GM19467 (cell line): ENCODE measurements around the gene TMEM8B.

ENCODE experiments used
- ATAC-seq: cut with Tn5 transposase; IDR thresholded peaks from one replicate; pipeline ENCODE4 v1.9.1; 2021; ENCODE audit warnings: mild to moderate bottlenecking, moderate library complexity; ENCODE audit not compliant: unreplicated experiment

The TMEM8B gene, protein sequence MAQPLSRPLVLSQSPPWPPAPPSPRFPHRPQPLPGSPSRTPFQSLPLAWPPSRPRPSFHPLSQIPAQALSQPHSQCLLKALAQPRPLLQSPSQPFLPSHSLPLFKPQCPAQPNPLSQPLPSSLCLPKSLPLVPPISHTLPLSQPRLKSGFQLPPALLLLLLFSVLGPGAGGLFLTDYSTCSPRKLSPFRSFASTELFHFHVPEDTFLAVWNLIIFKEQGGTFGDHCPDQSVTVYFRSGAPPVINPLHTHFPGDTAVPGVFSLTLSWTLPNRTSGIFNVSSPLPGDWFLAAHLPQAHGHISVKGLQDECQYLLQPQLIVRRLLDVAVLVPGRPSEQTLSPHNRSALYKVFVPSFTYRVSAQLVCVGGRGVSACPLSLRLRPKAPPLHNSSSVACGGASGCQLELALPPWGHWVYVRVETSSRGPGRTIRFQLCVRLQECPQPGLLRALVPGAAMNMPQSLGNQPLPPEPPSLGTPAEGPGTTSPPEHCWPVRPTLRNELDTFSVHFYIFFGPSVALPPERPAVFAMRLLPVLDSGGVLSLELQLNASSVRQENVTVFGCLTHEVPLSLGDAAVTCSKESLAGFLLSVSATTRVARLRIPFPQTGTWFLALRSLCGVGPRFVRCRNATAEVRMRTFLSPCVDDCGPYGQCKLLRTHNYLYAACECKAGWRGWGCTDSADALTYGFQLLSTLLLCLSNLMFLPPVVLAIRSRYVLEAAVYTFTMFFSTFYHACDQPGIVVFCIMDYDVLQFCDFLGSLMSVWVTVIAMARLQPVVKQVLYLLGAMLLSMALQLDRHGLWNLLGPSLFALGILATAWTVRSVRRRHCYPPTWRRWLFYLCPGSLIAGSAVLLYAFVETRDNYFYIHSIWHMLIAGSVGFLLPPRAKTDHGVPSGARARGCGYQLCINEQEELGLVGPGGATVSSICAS

GRCh38 chr9:35829084-35829763 lies at the start of gene TMEM8B:
Gene TMEM8B, plus strand, starts transcription at chr9:35829228. Its CDS starts 220 bp downstream, at chr9:35829448.
- peak; percentile 64 for ATAC-seq

DNA sequence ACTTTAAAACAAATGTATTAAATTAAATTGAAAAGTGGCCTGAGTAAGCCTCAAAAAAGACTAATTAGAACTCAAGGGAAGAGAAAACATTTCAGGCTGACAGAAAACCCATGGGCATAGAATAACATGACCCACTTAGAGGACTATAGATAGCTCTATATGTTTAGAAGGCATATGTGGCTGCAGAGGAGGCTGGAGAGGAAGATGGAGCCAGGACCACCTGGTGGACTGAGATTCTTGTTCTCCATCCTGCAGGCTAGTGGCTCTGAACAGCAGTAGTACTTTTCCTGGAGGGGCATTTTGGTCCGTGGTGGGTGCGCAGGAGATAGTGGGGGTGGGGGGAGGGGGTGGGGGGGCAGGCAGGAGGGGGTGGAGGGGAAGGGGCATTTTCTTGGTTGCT lies 48.0 kb upstream of the TMEM8B start:
- no peak for ATAC-seq

GRCh38 chr9:35783418-35783817 lies 45.6 kb upstream of the TMEM8B start:
- ATAC-seq = no peak

- no peak for ATAC-seq
These were observed 39.5 kb upstream of the TMEM8B start for GRCh38 chr9:35789541-35789940.

- ATAC-seq = no peak
These were observed 39.0 kb upstream of the TMEM8B start for GRCh38 chr9:35790025-35790384.

GRCh38 chr9:35790385-35791296 lies 38.4 kb upstream of the TMEM8B start:
- no peak for ATAC-seq

DNA sequence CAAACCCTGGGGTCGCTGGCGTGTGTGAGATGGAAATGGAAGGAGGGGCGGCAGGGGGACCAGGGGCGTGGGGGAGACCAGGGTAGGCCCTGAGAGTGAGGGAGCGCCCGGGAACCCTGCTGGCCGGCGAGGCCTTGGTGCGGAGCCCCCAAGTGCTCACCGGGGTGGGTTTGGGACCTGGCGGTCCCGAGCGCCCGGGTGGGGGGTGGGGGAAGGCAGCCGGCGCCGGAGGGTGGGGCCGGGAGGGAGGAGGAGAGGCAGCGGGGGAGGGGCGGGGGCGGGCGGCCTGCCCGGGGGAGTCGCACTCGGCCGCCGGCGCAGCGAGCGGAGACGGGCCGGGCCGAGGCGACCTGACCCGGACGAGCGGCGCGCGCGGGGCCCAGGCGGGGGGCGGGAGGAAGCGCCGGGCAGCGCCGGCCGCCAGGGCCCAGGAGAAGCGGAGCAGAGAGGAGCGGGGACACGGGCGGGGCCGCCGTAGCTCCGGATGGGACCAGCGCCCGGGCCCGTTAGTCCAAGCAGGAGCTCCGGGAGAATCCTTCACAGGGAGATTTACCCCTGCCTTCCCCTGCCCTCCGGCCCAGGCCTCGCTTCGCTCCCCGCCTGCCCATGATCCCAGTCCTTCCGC lies 37.6 kb upstream of the TMEM8B start, which contains the start of gene NPR2:
Gene NPR2 (plus strand): TSS at position 295 of the 625 bp plus-strand sequence. CDS start 818 bp downstream, outside the sequence.
- ATAC-seq = no peak

DNA sequence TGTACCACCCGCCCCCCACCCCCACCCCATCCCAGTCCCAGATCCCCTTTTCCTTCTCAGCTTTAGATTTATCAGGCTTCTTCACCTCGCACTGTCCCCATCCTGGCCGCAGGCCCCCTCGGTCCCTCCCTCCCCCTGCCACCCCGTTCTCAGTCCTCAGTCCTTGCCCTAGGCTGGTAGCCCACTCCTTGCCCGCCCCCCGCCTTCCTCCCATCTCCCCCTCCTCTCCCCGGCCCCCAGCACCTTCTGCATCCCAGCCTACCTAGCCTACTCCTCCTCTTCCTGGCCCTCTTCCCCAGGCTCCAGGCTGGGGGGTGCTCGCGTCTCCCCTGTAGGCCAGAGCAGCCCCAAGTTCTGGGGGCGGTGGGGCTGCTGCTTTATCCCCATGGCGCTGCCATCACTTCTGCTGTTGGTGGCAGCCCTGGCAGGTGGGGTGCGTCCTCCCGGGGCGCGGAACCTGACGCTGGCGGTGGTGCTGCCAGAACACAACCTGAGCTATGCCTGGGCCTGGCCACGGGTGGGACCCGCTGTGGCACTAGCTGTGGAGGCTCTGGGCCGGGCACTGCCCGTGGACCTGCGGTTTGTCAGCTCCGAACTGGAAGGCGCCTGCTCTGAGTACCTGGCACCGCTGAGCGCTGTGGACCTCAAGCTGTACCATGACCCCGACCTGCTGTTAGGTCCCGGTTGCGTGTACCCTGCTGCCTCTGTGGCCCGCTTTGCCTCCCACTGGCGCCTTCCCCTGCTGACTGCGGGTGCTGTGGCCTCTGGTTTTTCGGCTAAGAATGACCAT lies 36.8 kb upstream of the TMEM8B start:
- ATAC-seq = no peak

GRCh38 chr9:35792826-35793225 lies 36.2 kb upstream of the TMEM8B start:
- no peak for ATAC-seq

- no peak for ATAC-seq
These were observed 35.6 kb upstream of the TMEM8B start for GRCh38 chr9:35793461-35793860.

GRCh38 chr9:35795695-35796094 lies 33.3 kb upstream of the TMEM8B start:
- no peak for ATAC-seq

DNA sequence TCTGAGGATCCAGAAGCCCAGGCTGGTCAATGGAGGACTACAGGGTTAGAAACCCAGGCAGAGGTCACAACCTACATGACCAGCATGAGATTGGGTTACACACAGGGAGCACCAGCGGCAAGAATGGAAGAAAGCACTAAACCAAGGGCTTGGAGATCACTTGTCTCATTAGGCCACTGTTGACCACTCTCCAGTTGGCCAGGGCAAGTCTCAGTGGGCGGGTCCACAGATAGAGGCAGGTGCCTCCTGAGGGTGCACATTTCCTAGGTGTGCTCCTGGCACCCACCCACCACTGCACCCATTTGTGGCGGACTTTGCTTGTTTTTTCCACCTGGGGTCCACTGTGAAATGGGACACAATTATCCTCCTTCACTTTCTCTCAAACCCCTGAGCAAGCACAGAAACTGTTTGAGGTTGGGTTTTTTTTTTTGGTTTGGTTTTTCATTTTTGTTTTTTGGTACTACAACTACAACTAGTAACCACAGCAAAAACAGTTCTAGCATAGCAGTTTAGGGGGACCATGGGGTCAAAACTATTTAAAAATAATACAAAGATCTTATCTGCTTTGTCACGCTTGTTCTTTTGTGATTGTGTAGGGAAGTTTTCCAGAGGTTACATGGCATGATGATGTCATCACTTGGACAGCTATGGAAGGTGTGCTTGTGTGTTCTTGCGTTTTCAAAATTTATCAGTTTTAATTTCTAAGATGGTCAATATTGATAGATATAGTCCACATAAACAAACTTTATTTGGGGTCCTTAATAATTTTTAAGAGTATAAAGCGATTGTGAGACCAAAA lies 31.5 kb upstream of the TMEM8B start:
- no peak for ATAC-seq

GRCh38 chr9:35798658-35799374 lies 30.2 kb upstream of the TMEM8B start:
- ATAC-seq = no peak

DNA sequence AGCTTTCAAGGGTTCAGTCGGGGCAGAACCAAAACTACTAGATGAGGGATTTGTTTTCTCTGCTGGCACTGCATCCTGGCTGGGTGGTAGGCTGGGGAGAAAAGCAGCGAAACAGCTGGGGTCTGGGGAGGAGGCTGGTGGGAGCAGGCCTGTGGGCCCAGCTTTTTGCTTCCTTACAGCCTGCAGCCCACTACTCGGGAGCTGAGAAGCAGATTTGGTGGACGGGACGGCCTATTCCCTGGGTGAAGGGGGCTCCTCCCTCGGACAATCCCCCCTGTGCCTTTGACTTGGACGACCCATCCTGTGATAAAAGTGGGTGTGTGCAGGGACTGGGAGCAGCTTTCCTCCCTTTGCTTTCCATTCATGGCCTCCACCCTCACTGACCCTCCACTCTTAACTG lies 28.5 kb upstream of the TMEM8B start:
- no peak for ATAC-seq

DNA sequence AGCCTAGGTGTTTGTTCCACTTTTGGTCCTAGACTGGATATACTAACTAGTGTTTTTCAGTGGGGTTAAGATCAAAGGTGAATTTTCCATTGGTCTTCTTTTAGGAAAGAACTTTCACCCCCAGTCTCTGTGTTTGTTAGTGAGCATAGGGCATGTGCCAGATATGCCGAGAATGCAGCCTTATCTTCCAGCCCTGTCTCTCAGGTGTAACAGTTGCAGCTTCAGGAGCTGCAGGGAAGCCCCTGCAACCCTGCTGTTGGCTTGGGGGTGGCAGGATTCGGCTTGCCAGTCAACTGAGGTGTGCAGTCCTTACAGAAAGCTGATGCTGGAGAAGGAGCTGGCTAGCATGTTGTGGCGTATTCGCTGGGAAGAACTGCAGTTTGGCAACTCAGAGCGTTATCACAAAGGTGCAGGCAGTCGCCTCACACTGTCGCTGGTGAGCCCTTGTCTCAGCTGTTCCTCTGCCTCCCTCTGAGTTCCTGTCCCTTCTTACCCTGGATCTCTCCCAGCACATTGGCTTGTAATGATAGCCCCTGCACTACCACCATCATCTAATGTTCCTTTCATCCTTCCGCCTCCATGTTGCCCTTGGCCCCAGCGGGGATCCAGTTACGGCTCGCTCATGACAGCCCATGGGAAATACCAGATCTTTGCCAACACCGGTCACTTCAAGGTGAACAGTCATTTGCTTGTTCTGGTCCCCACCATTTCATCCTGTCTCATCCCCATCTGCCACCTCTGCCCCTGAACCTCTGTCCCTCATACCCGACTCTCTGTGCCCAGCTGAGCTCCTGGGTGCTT lies 27.5 kb upstream of the TMEM8B start:
- no peak for ATAC-seq

DNA sequence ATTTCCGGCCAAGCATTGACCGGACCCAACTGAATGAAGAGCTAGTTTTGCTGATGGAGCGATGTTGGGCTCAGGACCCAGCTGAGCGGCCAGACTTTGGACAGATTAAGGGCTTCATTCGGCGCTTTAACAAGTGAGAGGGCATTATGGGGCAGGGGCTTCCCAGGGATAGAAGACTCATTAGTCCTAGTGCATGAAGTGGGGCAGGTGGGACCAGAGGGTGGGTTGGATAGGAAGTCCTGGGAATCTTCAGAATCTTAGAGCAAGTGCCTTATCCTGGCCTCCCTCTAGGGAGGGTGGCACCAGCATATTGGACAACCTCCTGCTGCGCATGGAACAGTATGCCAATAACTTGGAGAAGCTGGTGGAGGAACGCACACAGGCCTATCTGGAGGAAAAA lies 22.9 kb upstream of the TMEM8B start:
- ATAC-seq = no peak

GRCh38 chr9:35808433-35808832 lies 20.6 kb upstream of the TMEM8B start:
- ATAC-seq = no peak
